ENCODE data around the gene PHTF2. TPM values are rescaled to one million over a fixed set of nuclear protein-coding genes. Genes with fewer than 3 reads are reported as not detected.

PHTF2 gene
- total and polyA plus RNA-seq, 2 experiments from 2014 or later: 22.0 to 29.9 TPM

- H2AFZ ChIP-seq: no peak overlapping the region
- no peak for DNase-seq
Measured at GRCh38 chr7:77985974-77986339, 187.4 kb downstream of the PHTF2 start.

GRCh38 chr7:77989981-77990566, 191.5 kb downstream of the PHTF2 start:
- 80% methylated on average over 6 of the region's 6 CpGs for WGBS, 2 experiments (ENCODE audit: low coverage in 1 of 2, low lambda C conversion rate in 2 of 2, missing lambda C conversion rate in 2 of 2)
- no peak for TF ChIP-seq EZH2phosphoT487 (IDR thresholded peaks at IDR 0.05; ENCODE audit: insufficient read depth, low read depth)
- no peak for TF ChIP-seq EZH2 (IDR thresholded peaks at IDR 0.05; ENCODE audit: insufficient read depth, poor library complexity, severe bottlenecking)

More at GRCh38 chr7:77985974-77986339, 187.4 kb downstream of the PHTF2 start:
- no peaks in the 10 kb centered on the region for H3F3A ChIP-seq (ENCODE audit: insufficient read depth)
- H3K79me2 ChIP-seq (ENCODE audit: insufficient read depth): no peaks in the 10 kb centered on the region
- no peak overlapping the region for H3K9ac ChIP-seq
- H3K27me3 ChIP-seq (replicated peaks; ENCODE audit: insufficient read depth): no peaks in the 10 kb centered on the region
- H3K4me1 ChIP-seq (ENCODE audit: insufficient read depth): no peaks in the 10 kb centered on the region
- no peaks in the 10 kb centered on the region for H3K36me3 ChIP-seq (ENCODE audit: low read depth)
- H3K4me3 ChIP-seq: no peak overlapping the region
- H3K9me3 ChIP-seq (ENCODE audit: low read depth): no peaks in the 10 kb centered on the region
- no peak overlapping the region for H3K4me2 ChIP-seq (ENCODE audit: unreplicated experiment)
- 77% methylated on average over 3 of the region's 3 CpGs for WGBS, 2 experiments (ENCODE audit: low coverage in 1 of 2, low lambda C conversion rate in 2 of 2, missing lambda C conversion rate in 2 of 2)
- in situ Hi-C loops (cut with MboI): no loop called here
- H4K20me1 ChIP-seq (ENCODE audit: insufficient read depth): no peaks in the 10 kb centered on the region
- TF ChIP-seq EZH2 (IDR thresholded peaks at IDR 0.05; ENCODE audit: insufficient read depth, poor library complexity, severe bottlenecking): no peak
- TF ChIP-seq EZH2phosphoT487 (IDR thresholded peaks at IDR 0.05; ENCODE audit: insufficient read depth, low read depth): no peak
- H3K27ac ChIP-seq: no peak overlapping the region
- no peaks in the 10 kb centered on the region for H3K9me2 ChIP-seq (ENCODE audit: insufficient read depth)

GRCh38 chr7:77991656-77992055, 193.1 kb downstream of the PHTF2 start:
- H3K9ac ChIP-seq: no peak overlapping the region
- H3K9me3 ChIP-seq (ENCODE audit: low read depth): no peaks in the 10 kb centered on the region
- H3K27ac ChIP-seq: no peak overlapping the region
- no peaks in the 10 kb centered on the region for H3F3A ChIP-seq (ENCODE audit: insufficient read depth)
- no peaks in the 10 kb centered on the region for H3K9me2 ChIP-seq (ENCODE audit: insufficient read depth)
- no peaks in the 10 kb centered on the region for H3K36me3 ChIP-seq (ENCODE audit: low read depth)
- no peaks in the 10 kb centered on the region for H3K79me2 ChIP-seq (ENCODE audit: insufficient read depth)
- H3K4me2 ChIP-seq (ENCODE audit: unreplicated experiment): no peak overlapping the region
- in situ Hi-C loops (cut with MboI): no loop called here
- no peak for DNase-seq
- no peaks in the 10 kb centered on the region for H4K20me1 ChIP-seq (ENCODE audit: insufficient read depth)
- no peak overlapping the region for H2AFZ ChIP-seq
- peaks cover 11% of the 10 kb centered on the region; the same call in 1 of the 2 replicates for H3K27me3 ChIP-seq (replicated peaks; ENCODE audit: insufficient read depth)
- H3K4me3 ChIP-seq: no peak overlapping the region
- 77 to 83% methylated on average over 4 of the region's 4 CpGs for WGBS, 2 experiments (ENCODE audit: low coverage in 1 of 2, low lambda C conversion rate in 2 of 2, missing lambda C conversion rate in 2 of 2)
- no peak for TF ChIP-seq EZH2 (IDR thresholded peaks at IDR 0.05; ENCODE audit: insufficient read depth, poor library complexity, severe bottlenecking)
- TF ChIP-seq EZH2phosphoT487 (IDR thresholded peaks at IDR 0.05; ENCODE audit: insufficient read depth, low read depth): no peak
- no peaks in the 10 kb centered on the region; the same call in 1 of the 2 replicates for H3K4me1 ChIP-seq (ENCODE audit: insufficient read depth)

More at GRCh38 chr7:77989981-77990566, 191.5 kb downstream of the PHTF2 start:
- no peaks in the 10 kb centered on the region for H3K36me3 ChIP-seq (ENCODE audit: low read depth)
- DNase-seq: no peak
- no peaks in the 10 kb centered on the region for H3K9me2 ChIP-seq (ENCODE audit: insufficient read depth)
- H3K27ac ChIP-seq: no peak overlapping the region
- no peak overlapping the region for H3K4me2 ChIP-seq (ENCODE audit: unreplicated experiment)
- H3F3A ChIP-seq (ENCODE audit: insufficient read depth): no peaks in the 10 kb centered on the region
- in situ Hi-C loops (cut with MboI): no loop called here
- no peaks in the 10 kb centered on the region for H4K20me1 ChIP-seq (ENCODE audit: insufficient read depth)
- H3K9me3 ChIP-seq (ENCODE audit: low read depth): no peaks in the 10 kb centered on the region
- H2AFZ ChIP-seq: no peak overlapping the region
- H3K4me1 ChIP-seq (ENCODE audit: insufficient read depth): no peaks in the 10 kb centered on the region
- no peak overlapping the region for H3K4me3 ChIP-seq
- no peaks in the 10 kb centered on the region for H3K79me2 ChIP-seq (ENCODE audit: insufficient read depth)
- no peak overlapping the region for H3K9ac ChIP-seq
- H3K27me3 ChIP-seq (replicated peaks; ENCODE audit: insufficient read depth): peaks cover 6% of the 10 kb centered on the region; the same call in 1 of the 2 replicates

GRCh38 chr7:77993838-77994237, 195.3 kb downstream of the PHTF2 start:
- Histone ChIP-seq H3K4me1 (ENCODE audit: insufficient read depth) (no peaks in the 10 kb centered on the region; the same call in 1 of the 2 replicates), H4K20me1 (ENCODE audit: insufficient read depth) (no peaks in the 10 kb centered on the region), H3F3A (ENCODE audit: insufficient read depth) (no peaks in the 10 kb centered on the region), H3K4me3 (no peak overlapping the region), H3K9me2 (ENCODE audit: insufficient read depth) (no peaks in the 10 kb centered on the region), H3K27me3 (replicated peaks; ENCODE audit: insufficient read depth) (peaks cover 11% of the 10 kb centered on the region; the same call in 1 of the 2 replicates), H3K36me3 (ENCODE audit: low read depth) (no peaks in the 10 kb centered on the region), H3K4me2 (ENCODE audit: unreplicated experiment) (no peak overlapping the region), H3K9ac (no peak overlapping the region), H3K9me3 (ENCODE audit: low read depth) (no peaks in the 10 kb centered on the region), H3K27ac (no peak overlapping the region), H3K79me2 (ENCODE audit: insufficient read depth) (no peaks in the 10 kb centered on the region), H2AFZ (no peak overlapping the region)
- TF ChIP-seq EZH2phosphoT487 (IDR thresholded peaks at IDR 0.05; ENCODE audit: insufficient read depth, low read depth) (no peak), EZH2 (IDR thresholded peaks at IDR 0.05; ENCODE audit: insufficient read depth, poor library complexity, severe bottlenecking) (no peak)
- WGBS, 2 experiments (ENCODE audit: low coverage in 1 of 2, low lambda C conversion rate in 2 of 2, missing lambda C conversion rate in 2 of 2): 88 to 90% methylated on average over 3 of the region's 3 CpGs
- in situ Hi-C loops (cut with MboI): no loop called here
- no peak for DNase-seq
